DMS79 (cell line): ENCODE data around the gene ANXA4.
"Not testable (repeated sequence)": the region's sequence is repeated elsewhere in the genome, so short reads cannot be mapped to it uniquely, and the experiment has no call there.

Experiments used
- DNase-seq: peaks from one replicate; lab custom pipeline; 2025; lab: John Stamatoyannopoulos, UW

The ANXA4 gene

DNA sequence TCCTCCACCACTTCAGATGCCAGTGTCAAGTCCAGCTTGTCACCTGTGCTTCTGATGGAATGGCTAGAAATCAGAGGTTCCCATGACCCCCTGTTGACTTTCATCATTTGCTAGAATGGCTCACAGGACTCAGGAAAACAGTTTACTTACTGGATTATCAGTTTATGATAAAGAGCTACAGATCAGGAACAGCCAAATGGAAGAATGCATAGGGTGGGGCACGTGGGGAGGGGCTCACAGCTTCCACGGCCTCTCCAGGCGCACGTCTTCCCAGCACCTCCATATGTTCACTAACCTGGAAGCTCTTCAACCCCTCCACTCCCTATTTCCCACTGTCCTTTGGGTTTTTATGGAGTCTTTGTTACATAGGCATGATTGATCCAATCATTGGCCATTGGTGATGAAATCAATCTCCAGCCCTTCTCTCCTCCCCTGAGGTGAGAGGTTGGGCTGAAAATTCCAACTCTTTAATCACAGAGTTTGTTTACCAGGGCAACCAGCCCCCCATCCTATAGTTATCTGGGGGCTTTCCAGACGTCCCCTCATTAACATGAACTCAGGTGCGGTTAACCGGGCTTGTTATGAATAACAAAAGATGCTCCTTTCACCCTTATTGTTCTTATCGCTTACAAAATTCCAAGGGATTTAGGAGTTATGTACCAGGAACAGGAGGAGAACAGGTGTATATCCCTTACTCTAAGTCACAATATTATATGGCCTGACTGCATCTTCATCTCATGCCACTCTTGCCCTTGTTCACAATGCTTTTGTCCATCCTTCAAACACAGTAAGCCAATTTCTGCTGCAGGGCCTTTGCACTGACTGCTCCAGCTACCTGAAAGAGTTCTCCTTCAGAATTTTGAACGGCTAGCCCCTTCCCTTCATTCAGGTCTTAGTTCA is 35.2 kb downstream of the ANXA4 start:
- DNase-seq = no peak

DNA sequence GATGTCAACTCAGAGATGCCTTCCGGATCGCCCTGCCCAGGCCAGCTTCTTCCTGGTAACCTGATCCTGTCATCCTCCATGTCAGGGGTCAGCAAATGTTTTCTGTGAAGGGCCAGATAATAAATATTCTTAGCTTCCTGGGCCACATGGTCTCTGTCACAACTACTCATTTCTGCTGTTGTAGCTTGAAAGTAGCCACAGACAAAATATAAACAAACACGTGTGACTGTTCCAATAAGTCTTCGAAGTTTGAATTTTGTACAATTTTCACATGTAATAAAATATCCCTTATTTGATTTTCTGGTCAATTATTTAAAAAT is 35.8 kb downstream of the ANXA4 start:
- DNase-seq = no peak

DNA sequence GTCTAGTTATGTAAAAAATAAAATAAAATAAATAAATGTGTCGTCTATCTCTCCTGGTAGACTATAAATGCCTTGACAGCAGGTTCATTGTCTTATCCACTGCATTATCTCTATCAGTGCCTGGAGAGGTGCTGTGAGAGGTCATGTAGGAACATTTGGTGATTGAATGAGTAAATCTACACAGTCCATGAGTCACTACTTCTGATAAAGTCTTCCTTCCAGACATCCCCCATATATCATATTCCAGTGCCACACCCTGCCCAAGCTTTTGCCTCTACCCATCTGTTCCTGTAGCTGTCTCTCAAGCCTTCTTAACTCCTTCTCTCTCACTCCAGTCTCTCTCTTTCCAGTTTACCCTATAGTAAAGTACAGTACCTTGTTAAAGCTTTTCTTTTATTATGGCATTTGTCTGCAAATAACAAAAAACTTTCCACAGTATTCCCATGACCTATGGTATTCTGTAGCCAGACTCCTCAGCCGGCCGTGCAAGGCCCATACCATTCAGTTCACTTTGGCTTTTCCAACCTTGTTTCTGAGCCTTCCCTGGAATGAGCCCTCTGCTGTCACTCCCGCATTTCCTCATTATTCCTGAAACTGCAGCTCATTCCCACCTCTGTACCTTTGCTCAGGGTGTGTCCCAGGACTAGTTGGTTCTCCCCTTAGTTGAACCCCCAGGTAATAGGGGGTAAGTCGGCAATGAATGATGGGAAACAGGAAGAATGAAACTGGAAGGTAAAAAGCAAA is 37.5 kb downstream of the ANXA4 start:
- no peak for DNase-seq

DNA sequence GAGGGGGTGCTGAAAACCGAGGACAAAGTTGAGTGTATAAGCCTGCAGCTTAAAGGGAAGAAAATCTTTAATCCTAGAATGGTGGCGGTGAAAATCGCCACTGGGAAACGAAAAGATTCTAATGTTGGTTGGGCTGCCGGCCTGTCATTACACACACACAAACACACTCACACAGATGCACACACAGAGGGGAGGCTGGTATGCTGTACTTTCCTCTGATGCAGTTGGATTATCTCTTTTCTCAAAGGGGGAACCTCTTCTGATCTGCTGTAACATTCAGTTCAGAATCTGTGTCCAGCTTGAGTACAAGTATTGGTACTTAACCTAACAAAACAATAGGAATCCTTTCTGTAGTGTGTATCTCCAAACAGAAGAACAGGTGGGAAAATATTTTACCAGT is 39.0 kb downstream of the ANXA4 start:
- DNase-seq = no peak

DNA sequence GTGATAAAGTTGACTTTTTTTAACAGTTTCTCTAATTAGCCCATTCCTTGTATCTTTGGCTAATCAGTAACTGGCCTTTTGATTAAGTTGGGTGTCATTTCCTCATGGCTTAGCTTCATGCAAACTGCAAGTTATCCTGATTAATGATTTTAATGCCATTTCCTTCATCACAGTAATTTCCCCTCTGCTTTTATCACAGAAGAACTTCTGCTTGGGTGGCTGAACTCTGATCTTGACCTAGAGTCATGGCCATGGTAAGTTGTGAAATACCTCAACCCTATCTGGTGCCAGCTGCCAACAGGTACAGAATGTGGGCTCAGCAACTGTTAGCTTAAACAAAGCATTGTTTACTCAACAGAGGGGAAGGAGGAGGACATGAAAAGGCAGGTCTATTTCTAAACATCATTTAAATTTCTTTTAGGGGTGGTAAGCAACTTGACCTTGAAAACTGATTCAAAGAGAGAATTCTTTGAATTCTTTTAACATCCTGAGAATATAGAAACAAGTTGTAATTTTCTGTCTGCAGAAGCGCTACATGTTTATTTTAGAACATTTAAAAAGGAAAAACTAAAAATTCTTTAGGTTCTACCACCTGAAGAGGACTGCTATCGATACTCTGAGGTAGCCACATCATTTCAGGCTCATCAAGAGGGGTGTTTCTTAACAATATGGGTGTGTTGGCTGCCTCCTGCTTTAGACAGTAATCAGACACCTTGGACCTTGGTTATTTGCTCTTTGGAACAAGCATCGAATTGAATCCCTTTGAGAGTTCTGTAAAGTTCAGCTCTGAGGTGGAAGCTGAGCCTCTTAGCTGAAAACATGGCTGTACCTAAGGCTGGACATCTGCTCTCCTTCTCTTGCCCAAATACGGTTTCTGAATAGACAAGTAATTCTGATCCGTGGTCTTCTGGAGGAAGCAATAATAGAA is 39.7 kb downstream of the ANXA4 start:
- DNase-seq = no peak

DNA sequence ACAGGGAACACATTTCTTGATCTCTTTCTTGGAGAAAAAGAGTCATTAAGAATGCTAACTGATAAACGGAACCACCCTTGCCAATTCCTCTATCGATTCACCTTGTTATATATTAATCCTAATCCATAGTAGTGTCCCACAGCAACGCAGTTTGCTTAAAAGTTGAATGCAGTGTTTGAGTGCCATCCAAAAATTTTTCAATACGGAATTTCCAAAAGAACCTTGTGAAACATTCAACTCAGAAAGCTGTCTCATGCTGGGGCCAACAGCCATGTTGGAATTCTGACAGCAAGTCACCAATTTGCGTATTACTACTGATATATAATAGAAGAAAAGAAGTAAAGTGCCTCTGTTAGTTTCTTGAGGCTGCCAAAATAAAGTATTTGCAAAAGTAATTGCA is 42.3 kb downstream of the ANXA4 start:
- no peak for DNase-seq

DNA sequence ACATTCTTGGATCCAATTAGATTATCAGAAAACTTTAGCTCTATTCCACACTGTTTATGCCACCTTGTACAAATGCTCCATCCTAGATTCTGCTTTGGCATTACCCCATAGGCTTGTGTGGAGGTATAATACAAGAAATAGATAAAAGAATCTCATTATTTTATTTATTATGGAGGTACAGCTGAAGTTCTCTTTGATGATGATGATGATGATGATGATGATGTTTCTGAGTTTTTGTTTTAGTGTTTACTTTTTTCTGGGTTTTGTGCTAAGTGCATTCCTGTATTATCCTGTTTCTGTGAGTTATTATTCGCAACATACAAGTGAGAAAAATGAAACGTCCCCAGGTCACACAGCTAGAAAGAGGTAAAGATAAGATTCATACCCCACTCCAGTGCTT is 43.4 kb downstream of the ANXA4 start:
- no peak for DNase-seq

DNA sequence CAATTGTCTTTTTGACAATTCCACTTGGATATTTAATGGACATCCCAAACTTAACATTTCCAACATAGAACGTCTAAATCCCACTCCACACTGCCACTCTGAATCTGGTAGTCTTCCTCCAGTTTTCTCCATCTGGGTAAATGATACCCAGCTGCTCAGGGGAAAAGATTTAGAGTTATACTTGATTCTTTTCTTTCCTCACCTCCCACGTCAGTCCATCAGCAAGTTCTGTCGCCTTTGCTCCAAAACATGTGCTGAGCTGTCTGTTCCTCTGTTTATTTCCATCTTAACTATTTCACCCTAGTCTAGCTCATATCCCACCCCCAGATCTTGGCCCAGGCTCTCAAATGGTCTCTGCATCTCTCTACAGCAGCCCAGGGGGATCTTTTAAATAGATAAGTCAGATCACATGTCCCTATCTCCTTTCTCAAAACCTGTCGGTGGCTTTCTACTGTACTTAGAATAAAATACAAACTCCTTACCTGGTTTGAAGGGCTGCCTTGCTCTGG is 44.2 kb downstream of the ANXA4 start:
- DNase-seq = no peak

DNA sequence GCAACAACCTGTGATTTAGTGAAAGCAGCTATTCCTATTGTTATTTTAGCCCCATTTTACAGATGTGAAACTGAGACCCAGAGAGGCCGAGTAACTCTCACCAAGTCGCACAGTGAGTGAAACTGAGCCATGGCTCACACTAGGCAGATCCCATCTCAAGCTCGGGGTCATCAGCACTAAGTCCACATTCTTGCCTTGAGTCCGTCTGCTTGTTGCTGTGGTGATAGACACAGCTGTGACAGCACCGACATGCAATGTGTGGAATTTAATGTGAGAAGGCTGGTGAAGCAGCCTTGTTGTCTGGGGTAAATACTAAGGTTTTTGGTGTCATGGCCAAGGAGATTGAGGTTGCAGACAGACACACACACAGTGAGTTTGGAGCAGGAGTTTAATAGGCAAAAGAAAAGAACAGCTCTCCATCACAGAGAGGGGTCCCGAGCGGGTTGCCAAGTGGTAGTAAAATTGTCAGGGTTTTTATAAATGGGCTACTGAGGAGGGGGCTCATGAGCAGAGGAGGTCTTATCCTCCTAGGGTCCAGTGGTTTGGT is 47.3 kb downstream of the ANXA4 start:
- no peak for DNase-seq

DNA sequence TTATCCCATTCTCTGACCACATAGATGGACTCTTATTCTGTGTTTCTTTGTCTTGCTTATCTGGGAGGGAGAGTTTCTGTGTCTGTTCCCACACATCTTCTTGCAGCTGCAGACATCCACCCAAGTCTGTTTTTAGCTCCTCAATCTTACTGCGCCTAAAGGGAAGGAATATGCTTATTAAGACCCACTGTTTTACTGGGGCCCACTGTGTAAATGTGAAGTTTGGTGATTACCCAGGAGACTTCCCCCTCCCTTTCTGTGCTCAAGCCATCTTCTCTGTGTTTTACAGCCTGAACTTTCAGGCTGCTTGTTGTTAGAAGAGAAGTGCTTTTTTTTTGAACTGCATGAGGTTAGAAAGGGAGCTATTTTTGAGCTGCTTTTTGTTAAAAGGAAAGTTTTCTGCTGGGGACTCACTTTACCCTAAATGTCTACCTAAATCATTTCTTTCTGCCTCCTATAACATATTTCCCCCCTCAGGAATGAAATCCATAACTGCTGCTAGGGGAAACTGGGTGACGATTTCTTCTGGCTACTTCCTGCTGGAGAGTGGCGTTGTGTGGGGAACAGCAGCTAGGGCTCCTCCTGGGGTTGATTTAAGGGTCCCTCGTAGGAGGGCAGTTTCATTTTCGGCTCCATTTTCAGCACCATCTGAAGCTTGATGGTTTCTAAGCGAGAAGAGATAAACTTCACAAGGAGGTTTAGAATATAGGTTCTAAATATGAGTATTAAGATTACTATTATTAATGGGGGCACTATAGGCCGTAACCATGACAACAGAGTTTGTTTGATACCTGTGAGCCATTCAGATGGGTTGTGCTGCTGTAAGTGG is 48.1 kb downstream of the ANXA4 start:
- DNase-seq = no peak

DNA sequence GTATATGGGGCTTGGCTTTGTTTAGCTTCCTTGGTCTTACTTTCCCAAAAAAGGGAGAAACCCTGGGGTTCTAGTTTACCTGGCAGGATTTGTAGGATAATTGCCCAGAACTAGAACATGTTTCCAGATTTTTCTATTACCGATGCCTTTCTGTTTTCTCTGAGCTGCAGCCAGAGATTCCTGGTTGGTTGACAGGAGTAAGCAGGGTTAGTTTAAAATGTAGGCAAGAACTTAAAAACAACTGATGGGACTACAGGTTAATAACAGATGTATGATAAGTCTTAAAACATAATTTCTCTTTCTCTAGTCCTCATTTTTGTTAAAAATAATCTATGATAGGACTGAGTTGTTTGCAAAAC is 48.6 kb downstream of the ANXA4 start:
- no peak for DNase-seq

DNA sequence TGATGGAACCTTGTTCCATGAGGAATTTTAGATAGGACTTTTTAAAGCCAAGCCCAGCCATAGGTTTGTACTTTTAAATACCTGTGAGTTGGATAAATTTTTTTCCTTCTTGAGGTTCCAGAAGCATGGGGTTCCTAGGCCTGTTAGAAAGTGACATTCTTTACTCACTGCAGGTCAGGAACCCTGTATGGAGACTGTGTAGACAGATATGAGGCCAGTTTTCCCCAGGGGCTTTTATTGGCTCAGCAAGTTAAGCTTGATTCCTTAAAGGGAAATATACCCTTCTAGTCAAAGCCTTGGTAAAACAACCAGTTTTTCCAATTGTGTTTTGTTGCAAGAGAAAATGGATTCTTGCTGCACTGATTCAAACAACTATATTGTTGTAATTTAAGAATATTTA is 49.1 kb downstream of the ANXA4 start:
- no peak for DNase-seq

DNA sequence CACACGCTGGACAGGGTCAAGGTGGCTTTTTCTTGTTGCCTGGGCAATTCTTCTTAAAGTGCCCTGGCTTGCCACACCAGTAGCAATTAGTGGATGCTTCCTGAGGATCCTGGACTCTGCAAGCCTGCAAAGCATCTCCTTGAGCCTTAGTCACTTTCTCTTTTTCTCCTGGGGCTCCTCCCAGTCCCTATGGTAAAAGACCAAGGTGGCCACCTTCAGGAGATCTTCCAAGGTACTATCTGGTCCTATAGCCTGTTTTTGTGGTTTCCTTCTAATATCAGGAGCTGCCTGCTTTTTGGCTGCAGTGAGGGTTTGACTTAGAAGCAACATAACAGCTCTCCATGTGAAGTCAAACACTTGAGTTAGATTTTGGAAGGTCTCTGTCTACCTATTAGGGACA is 54.2 kb downstream of the ANXA4 start:
- DNase-seq = no peak

DNA sequence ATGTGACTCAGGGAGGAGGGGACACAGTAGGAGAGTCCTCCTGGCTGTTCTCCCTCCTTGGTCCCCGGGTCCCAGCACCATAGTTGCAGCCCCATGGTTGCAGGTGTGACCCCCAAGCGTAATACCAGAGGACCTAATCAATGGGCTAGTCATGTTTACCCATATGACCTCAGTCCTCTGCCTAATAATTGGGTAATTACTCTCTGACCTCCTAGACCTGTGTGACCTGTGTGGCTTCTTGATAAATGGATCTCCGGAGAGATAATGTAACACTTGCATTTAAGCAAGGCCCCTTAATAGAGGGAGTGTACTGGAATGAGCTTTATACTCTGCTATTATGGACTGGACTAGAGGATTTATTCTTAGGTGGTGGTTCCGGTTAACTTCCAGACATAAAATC is 55.3 kb downstream of the ANXA4 start:
- no peak for DNase-seq

DNA sequence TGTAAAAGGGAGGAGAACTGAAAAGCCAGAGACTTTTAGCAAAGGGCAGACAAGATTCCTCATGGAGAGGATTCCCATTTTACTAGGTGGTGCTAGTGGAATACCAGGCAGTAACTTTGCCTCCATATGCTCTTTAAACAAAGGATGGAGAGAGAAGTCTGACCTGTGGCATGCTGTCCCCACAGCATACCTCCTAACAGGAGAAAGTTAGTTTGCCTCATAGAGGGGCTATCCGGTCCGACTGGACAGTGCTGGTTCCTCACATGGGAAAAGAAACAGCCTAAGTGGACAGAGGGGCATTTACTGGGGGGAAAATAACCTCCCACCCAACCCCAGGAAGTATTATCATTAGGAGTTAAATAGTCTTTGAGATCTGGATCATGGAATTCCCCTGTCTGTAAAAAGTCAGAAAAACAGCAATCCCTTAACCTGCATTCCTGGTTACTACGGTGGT is 55.9 kb downstream of the ANXA4 start:
- DNase-seq = no peak

DNA sequence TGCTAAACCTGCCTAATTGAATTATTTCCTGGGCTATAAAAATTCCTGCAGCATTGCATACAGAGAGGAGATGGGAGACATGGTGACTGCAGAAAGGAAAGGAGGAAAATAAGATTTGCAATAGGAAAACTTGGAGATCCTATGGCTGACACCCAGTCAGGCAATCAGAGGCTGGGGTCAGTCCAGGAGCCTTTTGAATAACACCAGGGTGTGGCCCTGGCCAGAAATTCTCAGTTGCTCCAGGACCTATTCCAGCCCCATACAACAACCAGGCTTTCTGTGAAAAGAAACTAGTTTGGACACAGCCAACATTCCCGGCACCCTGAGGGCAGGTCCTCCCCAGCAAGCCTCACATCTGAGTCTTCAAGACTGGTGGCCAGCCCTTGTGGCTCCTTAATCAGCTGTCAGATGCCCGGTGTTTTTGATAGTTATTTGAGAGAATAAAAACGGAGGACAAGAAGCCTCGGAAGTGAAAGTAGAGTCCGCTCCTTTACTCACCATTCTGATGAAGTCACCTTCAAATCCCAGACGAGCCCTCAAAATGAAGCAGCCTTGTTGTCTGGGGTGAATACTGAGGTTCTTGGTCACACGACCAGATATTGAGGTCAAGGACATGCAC is 56.5 kb downstream of the ANXA4 start:
- no peak for DNase-seq

DNA sequence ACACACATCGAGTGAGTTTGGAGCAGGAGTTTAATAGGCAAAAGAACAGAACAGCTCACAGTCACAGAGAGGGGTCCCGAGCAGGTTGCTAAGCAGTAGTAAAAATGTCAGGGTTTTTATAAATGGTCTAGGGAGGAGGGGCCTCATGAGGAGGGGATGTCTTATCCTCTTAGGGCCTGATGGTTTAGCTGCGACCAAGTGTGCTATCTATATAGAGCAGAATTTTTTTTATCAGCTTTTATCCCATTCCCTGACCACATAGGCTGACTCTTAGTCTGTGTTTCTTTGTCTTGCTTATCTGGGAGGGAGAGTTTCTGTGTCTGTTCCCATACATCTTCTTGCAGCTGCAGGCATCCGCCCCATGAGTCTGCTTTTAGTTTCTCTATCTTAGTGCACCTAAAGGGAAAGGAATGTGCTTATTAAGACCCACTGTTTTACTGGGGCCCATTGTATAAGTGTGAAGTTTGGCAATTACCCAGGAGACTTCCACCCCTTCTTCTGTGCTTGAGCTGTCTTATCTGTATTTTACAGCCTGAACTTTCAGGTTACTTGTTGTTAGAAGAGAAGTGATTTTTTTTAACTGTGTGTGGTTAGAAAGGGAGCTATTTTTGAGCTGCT is 57.1 kb downstream of the ANXA4 start:
- no peak for DNase-seq

DNA sequence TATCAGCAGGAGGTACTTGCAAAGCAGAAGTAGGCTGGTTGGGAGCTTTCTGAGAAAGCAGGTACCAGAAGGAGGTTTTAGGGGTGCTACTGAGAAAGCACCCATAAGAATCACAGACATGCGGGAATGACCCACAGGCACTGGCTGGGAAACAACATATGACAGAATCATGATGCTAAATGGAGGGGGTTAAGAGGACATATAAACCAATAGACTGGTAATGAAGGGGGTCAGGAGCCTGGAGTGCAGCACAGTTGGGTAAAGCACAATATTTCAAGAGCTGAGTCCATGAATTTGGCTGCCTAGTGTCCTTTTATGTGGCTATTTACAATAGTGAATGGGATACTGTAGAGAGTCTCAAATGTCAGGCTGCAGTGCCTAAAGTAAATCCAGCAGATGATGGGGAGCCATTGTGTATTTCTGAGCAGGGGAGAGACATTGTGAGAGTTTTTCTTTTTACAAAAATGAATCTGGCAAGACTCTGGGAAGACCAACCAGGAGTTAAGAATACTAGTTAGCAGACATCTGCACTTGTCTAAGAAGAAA is 59.9 kb downstream of the ANXA4 start:
- no peak for DNase-seq

DNA sequence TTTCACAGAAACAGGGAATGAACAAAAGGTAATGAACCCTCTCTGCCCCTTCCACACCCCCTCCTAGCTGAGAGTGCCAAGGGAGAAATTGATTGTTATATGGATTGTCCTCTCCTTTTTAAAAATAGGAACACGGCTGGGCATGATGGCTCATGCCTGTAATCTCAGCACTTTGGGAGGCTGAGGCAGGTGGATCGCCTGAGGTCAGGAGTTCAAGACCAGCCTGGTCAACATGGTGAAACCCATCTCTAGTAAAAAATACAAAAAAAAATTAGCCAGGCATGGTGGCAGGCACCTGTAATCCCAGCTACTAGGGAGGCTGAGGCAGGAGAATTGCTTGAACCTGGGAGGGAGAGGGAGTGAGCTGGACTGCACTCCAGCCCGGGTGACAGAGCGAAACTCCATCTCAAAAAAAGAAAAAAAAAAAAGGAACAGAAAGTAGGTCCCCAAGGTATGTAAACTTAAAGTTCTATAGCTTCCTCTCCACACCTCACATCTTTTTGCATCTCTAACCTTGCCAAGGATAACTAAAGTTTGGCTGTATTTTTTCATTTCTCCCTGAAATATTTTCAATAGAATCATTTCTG is 60.9 kb downstream of the ANXA4 start:
- not testable (repeated sequence) for DNase-seq

DNA sequence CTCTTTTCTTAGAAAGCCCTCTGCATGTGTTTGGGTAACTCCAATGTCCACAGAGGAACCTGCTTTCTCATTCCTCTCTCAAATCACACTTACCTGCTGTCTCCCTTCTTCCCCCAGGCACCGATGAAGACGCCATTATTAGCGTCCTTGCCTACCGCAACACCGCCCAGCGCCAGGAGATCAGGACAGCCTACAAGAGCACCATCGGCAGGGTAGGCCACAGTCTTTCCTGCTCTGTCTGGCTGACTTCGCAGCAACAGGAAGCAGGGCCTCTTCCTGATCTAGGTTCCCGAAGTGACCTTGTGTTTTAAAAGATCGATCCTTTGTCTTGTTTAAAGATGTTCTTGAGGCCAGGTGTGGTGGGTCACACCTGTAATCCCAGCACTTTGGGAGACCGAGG is 62.5 kb downstream of the ANXA4 start:
- DNase-seq = no peak
